HepG2 (cell line): Measurements from ENCODE around the gene ZBTB48. TPM values are rescaled to one million over a fixed set of nuclear protein-coding genes. Genes with fewer than 3 reads are reported as not detected.
"Not testable (repeated sequence)": the region's sequence is repeated elsewhere in the genome, so short reads cannot be mapped to it uniquely, and the experiment has no call there.

Source experiments
- ATAC-seq: fragments of 200-7000 bp; cut with Tn5 transposase; 3 replicates; pipeline ENCODE4 v1.9.1; 2020; ENCODE audit warnings: mild to moderate bottlenecking, moderate library complexity
- BruUV-seq: library from RNA; stranded (reverse); fragments of 400-500 nt; replicated peaks from 2 replicates; lab custom pipeline; 2021; lab: Mats Ljungman, UMichigan
- CTCF ChIA-PET: fragments of 300-600 bp; formaldehyde crosslinking; extraction: SDS; loops from one replicate; lab custom pipeline; 2021; ENCODE audit warnings: low total read pairs, inconsistent platforms, low intra/inter-chr PET ratio; lab: Yijun Ruan, JAX
- POLR2A ChIA-PET: fragments of 350-600 bp; sonication (Branson Sonifier 250); formaldehyde crosslinking; loops from one replicate; lab custom pipeline; 2020; ENCODE audit warnings: antibody characterized with exemption, inconsistent platforms; lab: Yijun Ruan, JAX
- DNase-seq: peaks from one replicate; pipeline ENCODE4 v3.0.0-alpha.2; 2015; ENCODE audit warnings: low spot score
- FAIRE-seq: peaks from 3 replicates; lab custom pipeline; 2011; peaks lifted over from hg19 to GRCh38; lab: Jason Lieb, UNC
- H2AFZ ChIP-seq: one replicate; pipeline ENCODE4 v1.6.1; 2011; ENCODE audit warnings: low read length, inconsistent platforms
- H3K27ac ChIP-seq: fragments of 300-600 bp; 3 replicates; pipeline ENCODE4 v1.8.0; 2011; ENCODE audit warnings: mixed run types, mild to moderate bottlenecking, mixed read lengths, low read length, inconsistent platforms; ENCODE audit not compliant: insufficient read depth; ENCODE audit errors: extremely low read length
- H3K27me3 ChIP-seq, 2 experiments: fragments of 200-600 bp in 1 of 2; 2 replicates in 1 of 2; 3 replicates in 1 of 2; pipeline versions ENCODE4 v1.6.0 to v1.8.0; 2011; ENCODE audit warnings: low read length in 2 of 2, mild to moderate bottlenecking in 2 of 2, moderate library complexity in 2 of 2, inconsistent platforms in 1 of 2; ENCODE audit not compliant: insufficient read depth in 2 of 2, control insufficient read depth in 1 of 2
- H3K36me3 ChIP-seq, 2 experiments: fragments of 200-600 bp in 1 of 2; replicated peaks in 1 of 2; 2 replicates in 1 of 2; 3 replicates in 1 of 2; pipeline versions ENCODE4 v1.5.1 to v1.8.0; 2011; ENCODE audit warnings: low read length in 2 of 2, inconsistent platforms in 1 of 2; ENCODE audit not compliant: insufficient read depth in 2 of 2, control insufficient read depth in 1 of 2
- H3K4me1 ChIP-seq: 2 replicates; pipeline ENCODE4 v1.5.1; 2012; ENCODE audit warnings: low read length, inconsistent platforms; ENCODE audit not compliant: insufficient read depth
- H3K4me2 ChIP-seq: 2 replicates; pipeline ENCODE4 v1.6.0; 2011; ENCODE audit warnings: low read depth, low read length, inconsistent platforms
- H3K4me3 ChIP-seq, 3 experiments: fragments of 200-600 bp in 1 of 3; sonication (generic), shearing (Covaris generic) in 1 of 3; replicated peaks in 1 of 3; 2 replicates each; pipeline ENCODE4 v1.5.1; 2011 to 2016; ENCODE audit warnings: low read length in 3 of 3, inconsistent platforms in 2 of 3, low read depth in 2 of 3, mild to moderate bottlenecking in 2 of 3, control low read depth in 1 of 3, mixed read lengths in 1 of 3; ENCODE audit not compliant: insufficient read depth in 1 of 3
- H3K79me2 ChIP-seq: one replicate; pipeline ENCODE4 v1.6.1; 2011; ENCODE audit warnings: low read length, inconsistent platforms; ENCODE audit not compliant: insufficient read depth
- H3K9ac ChIP-seq: 2 replicates; pipeline ENCODE4 v1.6.0; 2011; ENCODE audit warnings: mild to moderate bottlenecking, low read depth, low read length, inconsistent platforms; ENCODE audit not compliant: insufficient read depth
- H3K9me3 ChIP-seq: 2 replicates; pipeline ENCODE4 v1.5.1; 2012; ENCODE audit warnings: mild to moderate bottlenecking, low read length
- H4K20me1 ChIP-seq: 2 replicates; pipeline ENCODE4 v1.6.0; 2011; ENCODE audit warnings: inconsistent platforms, mild to moderate bottlenecking, low read length, moderate library complexity; ENCODE audit not compliant: insufficient read depth
- SPEN ChIP-seq: sonication (generic); formaldehyde crosslinking; IDR thresholded peaks from 2 replicates; pipeline ENCODE4 v1.5.1; 2020; ENCODE audit warnings: low read depth, mild to moderate bottlenecking, missing genetic modification reagents
- ZNF605 ChIP-seq: sonication (generic); formaldehyde crosslinking; IDR thresholded peaks from 2 replicates; pipeline ENCODE4 v1.8.0; 2022; ENCODE audit warnings: mild to moderate bottlenecking, missing genetic modification reagents
- ZNF770 ChIP-seq: sonication (generic); formaldehyde crosslinking; IDR thresholded peaks from 2 replicates; pipeline ENCODE4 v1.5.0; 2020; ENCODE audit warnings: mild to moderate bottlenecking, missing genetic modification reagents
- WGBS: methylation state at CpG from one replicate; pipeline ENCODE4 v1.1.6; 2017; ENCODE audit warnings: low lambda C conversion rate; 5-methylcytosine and 5-hydroxymethylcytosine counted together
- in situ Hi-C: cut with HindIII; loops from 2 replicates; pipeline ENCODE4 v1.10.0; 2017; ENCODE audit warnings: low pct_unique_long_range_greater_than_20kb; ENCODE audit not compliant: extremely low pct_ligation_motif_present
- intact Hi-C: fragments of 100-400 bp; cut with micrococcal nuclease; formaldehyde crosslinking; loops from one replicate; pipeline ENCODE4 v1.10.0; 2022; ENCODE audit not compliant: unreplicated experiment
- polyA plus RNA-seq, 8 experiments: library from polyadenylated mRNA; depleted of rRNA in 3 of 8; stranded (reverse) in 7 of 8; unstranded in 1 of 8; fragments of >200 nt; fragmentation: Illumina TruSeq in 4 of 8; extraction: Trizol in 4 of 8; gene quantifications; 2 replicates each; pipeline versions ENCODE4 v1.2.1 to v1.2.3, GENCODE V29; 2011 to 2016; ENCODE audit warnings: low read depth in 4 of 8, missing spikeins in 1 of 8, mixed read lengths in 1 of 8; ENCODE audit not compliant: insufficient read depth in 1 of 8
- total RNA-seq, 5 experiments: library from RNA; depleted of rRNA; stranded (reverse); fragments of >200 nt; fragmentation: Illumina TruSeq; extraction: Trizol; gene quantifications; 2 replicates each; pipeline ENCODE4 v1.2.3, GENCODE V29; 2016; ENCODE audit warnings: low read depth in 1 of 5

The ZBTB48 gene
- total and polyA plus RNA-seq, 2 of the 13 experiments (the other 11 are each of a cell fraction or from before 2014, with no cell fraction given), result 13.0 to 17.1 TPM

GRCh38 chr1:6599141-6599975, 19.6 kb downstream of the ZBTB48 start (continued):
- TF ChIP-seq SPEN, result no peak
- TF ChIP-seq, all 625 proteins: peak for 7

GRCh38 chr1:6599991-6600390, 20.2 kb downstream of the ZBTB48 start:
- intact Hi-C loops, result loop anchor here (2.0 kb wide), 1 partner anchor 21 kb away; the partner anchor contains the start of gene ZBTB48
- H2AFZ ChIP-seq, H3K9me3 ChIP-seq, FAIRE-seq, BruUV-seq, H3K27me3 ChIP-seq, ATAC-seq, in situ Hi-C loops, DNase-seq, CTCF ChIA-PET: not testable (repeated sequence)
- Histone ChIP-seq H3K9ac (peak overlapping the region; percentile 87; the same call in 1 of the 2 replicates), H4K20me1 (peaks cover 57% of the 10 kb centered on the region), H3K36me3 (peaks cover 23 to 45% of the 10 kb centered on the region in 2 experiments), H3K4me3 (peak overlapping the region; percentile 77 to 93 (median 92)), H3K4me2 (peak overlapping the region; percentile 97), H3K79me2 (peaks cover 59% of the 10 kb centered on the region), H3K4me1 (peaks cover 46% of the 10 kb centered on the region), H3K27ac (peak overlapping the region; percentile 100)
- 0 out of 2 replicates have a peak, but pooled peaks have one; percentile 4 for TF ChIP-seq ZNF605 (CRISPR knock-in tag)
- peak; percentile 70 for TF ChIP-seq ZNF770
- POLR2A ChIA-PET, result interaction anchor here (1.3 to 7.1 kb wide), 6 partner anchors 8 to 46 kb away, joined by 5 to 113 read pairs (median 22); partner anchors contain the start of genes NOL9, PHF13, TAS1R1 and ZBTB48
- WGBS, result 48% methylated on average over 8 of the region's 8 CpGs
